ENCODE results near the gene SDCCAG8.

DNA sequence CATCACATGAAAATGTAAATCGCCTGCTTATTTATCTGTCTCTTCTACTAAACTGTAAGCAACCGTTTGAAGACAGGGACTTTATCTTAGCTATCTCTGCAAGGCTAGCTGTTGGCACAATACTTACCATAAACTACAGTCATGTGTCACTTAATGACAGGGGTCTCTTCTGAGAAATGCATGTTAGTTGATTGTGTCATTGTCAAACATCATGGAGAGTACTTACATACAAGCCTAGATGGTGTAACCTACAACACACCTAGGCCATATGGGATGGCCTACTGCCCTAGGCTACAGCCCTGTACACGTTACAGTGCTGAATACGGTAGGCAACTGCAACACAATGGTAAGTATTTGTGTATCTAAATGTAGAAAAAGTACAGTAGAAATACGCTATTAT lies 267.9 kb downstream of the SDCCAG8 start:
- TF ChIP-seq CTCF (IDR thresholded peaks at IDR 0.05) (no peak), POLR2A (IDR thresholded peaks at IDR 0.05) (no peak)
